OCI-LY7 (cell line): ENCODE data around the gene SPINT3. TPM values are rescaled to one million over a fixed set of nuclear protein-coding genes. Genes with fewer than 3 reads are reported as not detected.

ENCODE experiments used
- BruUV-seq: library from RNA; stranded (reverse); fragments of 400-500 nt; replicated peaks from 2 replicates; lab custom pipeline; 2021; lab: Mats Ljungman, UMichigan
- CTCF ChIA-PET: fragments of 300-600 bp; sonication (Branson Sonifier 250); formaldehyde crosslinking; loops from one replicate; lab custom pipeline; 2022; ENCODE audit warnings: antibody characterized with exemption; ENCODE audit not compliant: unreplicated experiment; lab: Charles Lee
- POLR2A ChIA-PET: fragments of 300-600 bp; sonication (Branson Sonifier 250); formaldehyde crosslinking; loops from one replicate; lab custom pipeline; 2022; ENCODE audit warnings: antibody characterized with exemption; lab: Charles Lee
- DNase-seq: peaks from one replicate; pipeline ENCODE4 v3.0.0-alpha.2; 2015; ENCODE audit warnings: low spot score
- H2AFZ ChIP-seq: fragments of 200-600 bp; sonication (generic), shearing (Covaris generic); 2 replicates; pipeline ENCODE4 v1.6.1; 2014; ENCODE audit warnings: mild to moderate bottlenecking, antibody characterized with exemption, low read length, moderate library complexity
- H3K27ac ChIP-seq: fragments of 200-600 bp; sonication (generic); 2 replicates; pipeline ENCODE4 v1.5.1; 2014; ENCODE audit warnings: mixed run types, low read depth, mild to moderate bottlenecking, moderate library complexity, low read length, inconsistent platforms; ENCODE audit not compliant: poor library complexity, severe bottlenecking
- H3K36me3 ChIP-seq: fragments of 200-600 bp; sonication (generic); 2 replicates; pipeline ENCODE4 v1.6.1; 2014; ENCODE audit warnings: mild to moderate bottlenecking, antibody characterized with exemption, low read length, moderate library complexity, mixed read lengths; ENCODE audit not compliant: insufficient read depth
- H3K4me1 ChIP-seq: fragments of 200-600 bp; sonication (generic); 2 replicates; pipeline ENCODE4 v1.5.1; 2014; ENCODE audit warnings: mild to moderate bottlenecking, low read length; ENCODE audit not compliant: insufficient read depth, poor library complexity, severe bottlenecking
- H3K4me2 ChIP-seq: fragments of 200-600 bp; sonication (generic); 2 replicates; pipeline ENCODE4 v1.6.1; 2014; ENCODE audit warnings: mild to moderate bottlenecking, low read length
- H3K4me3 ChIP-seq: fragments of 200-600 bp; sonication (generic); 2 replicates; pipeline ENCODE4 v1.5.1; 2014; ENCODE audit warnings: mild to moderate bottlenecking, low read depth, low read length; ENCODE audit not compliant: poor library complexity, severe bottlenecking
- H3K79me2 ChIP-seq: fragments of 200-600 bp; sonication (generic); 2 replicates; pipeline ENCODE4 v1.6.1; 2016; ENCODE audit warnings: low read depth, mild to moderate bottlenecking, low read length, moderate library complexity, mixed read lengths; ENCODE audit not compliant: insufficient read depth
- H3K9me2 ChIP-seq: fragments of 200-600 bp; sonication (generic); 2 replicates; pipeline ENCODE4 v1.6.1; 2016; ENCODE audit warnings: mild to moderate bottlenecking, low read length, mixed read lengths; ENCODE audit not compliant: insufficient read depth
- H3K9me3 ChIP-seq: fragments of 200-600 bp; sonication (generic); 2 replicates; pipeline ENCODE4 v1.6.1; 2014; ENCODE audit warnings: mild to moderate bottlenecking, mixed run types, low read length, mixed read lengths
- H4K20me1 ChIP-seq: fragments of 200-600 bp; sonication (generic); 2 replicates; pipeline ENCODE4 v1.6.1; 2014; ENCODE audit warnings: mild to moderate bottlenecking, antibody characterized with exemption, low read length, moderate library complexity, mixed read lengths; ENCODE audit not compliant: insufficient read depth
- EZH2phosphoT487 ChIP-seq: fragments of 200-600 bp; sonication (generic); IDR thresholded peaks from 2 replicates; pipeline ENCODE4 v1.6.1; 2018; ENCODE audit warnings: low read depth, borderline replicate concordance, mild to moderate bottlenecking, mixed run types, antibody characterized with exemption, low read length, moderate library complexity, mixed read lengths
- intact Hi-C: fragments of 100-400 bp; cut with micrococcal nuclease; formaldehyde crosslinking; loops from one replicate; pipeline ENCODE4 v1.10.0; 2022; ENCODE audit not compliant: unreplicated experiment
- total RNA-seq, 2 experiments: library from RNA; depleted of rRNA in 1 of 2; stranded (reverse); fragments of >200 nt in 1 of 2; shearing (Covaris generic) in 1 of 2; gene quantifications; 2 replicates each; pipeline ENCODE4 v1.2.3, GENCODE V29; 2014 to 2022
- TF ChIP-seq, protein P1 (sequence below): fragments of 200-600 bp; sonication (generic); conservative IDR thresholded peaks from 2 replicates; pipeline ENCODE4 v1.5.1; 2014; ENCODE audit warnings: mild to moderate bottlenecking, antibody characterized with exemption, low read length, moderate library complexity, mixed read lengths

SPINT3 gene
- total RNA-seq, 2 experiments from 2014 or later = not detected

DNA sequence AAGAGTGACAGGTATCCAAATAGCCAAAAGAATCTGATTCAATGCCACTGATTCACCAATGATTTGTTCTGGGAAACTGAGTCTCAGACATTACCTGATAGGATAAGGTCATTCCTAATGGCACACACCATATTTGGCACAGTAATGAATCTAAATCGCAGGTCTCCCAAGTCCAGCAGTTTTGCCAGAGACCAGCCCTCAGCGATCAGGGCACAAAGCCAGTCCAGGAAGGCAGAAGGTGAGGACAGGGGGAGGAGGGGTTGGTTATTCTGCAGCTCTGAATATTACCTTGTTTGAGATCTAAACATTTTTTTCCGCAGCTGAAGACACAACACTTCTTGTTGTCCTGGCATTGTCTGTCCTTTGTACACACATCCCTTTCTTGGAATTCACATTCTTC lies 29.9 kb upstream of the SPINT3 start:
- Histone ChIP-seq H3K79me2 (no peaks in the 10 kb centered on the region), H3K4me3 (no peak overlapping the region), H3K36me3 (no peaks in the 10 kb centered on the region), H3K27ac (no peak overlapping the region), H3K9me2 (no peaks in the 10 kb centered on the region), H2AFZ (no peak overlapping the region), H4K20me1 (no peaks in the 10 kb centered on the region), H3K4me2 (no peak overlapping the region), H3K4me1 (no peaks in the 10 kb centered on the region), H3K9me3 (no peaks in the 10 kb centered on the region)
- TF ChIP-seq EZH2phosphoT487 = no peak
- TF ChIP-seq, protein P1, sequence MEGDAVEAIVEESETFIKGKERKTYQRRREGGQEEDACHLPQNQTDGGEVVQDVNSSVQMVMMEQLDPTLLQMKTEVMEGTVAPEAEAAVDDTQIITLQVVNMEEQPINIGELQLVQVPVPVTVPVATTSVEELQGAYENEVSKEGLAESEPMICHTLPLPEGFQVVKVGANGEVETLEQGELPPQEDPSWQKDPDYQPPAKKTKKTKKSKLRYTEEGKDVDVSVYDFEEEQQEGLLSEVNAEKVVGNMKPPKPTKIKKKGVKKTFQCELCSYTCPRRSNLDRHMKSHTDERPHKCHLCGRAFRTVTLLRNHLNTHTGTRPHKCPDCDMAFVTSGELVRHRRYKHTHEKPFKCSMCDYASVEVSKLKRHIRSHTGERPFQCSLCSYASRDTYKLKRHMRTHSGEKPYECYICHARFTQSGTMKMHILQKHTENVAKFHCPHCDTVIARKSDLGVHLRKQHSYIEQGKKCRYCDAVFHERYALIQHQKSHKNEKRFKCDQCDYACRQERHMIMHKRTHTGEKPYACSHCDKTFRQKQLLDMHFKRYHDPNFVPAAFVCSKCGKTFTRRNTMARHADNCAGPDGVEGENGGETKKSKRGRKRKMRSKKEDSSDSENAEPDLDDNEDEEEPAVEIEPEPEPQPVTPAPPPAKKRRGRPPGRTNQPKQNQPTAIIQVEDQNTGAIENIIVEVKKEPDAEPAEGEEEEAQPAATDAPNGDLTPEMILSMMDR = no peak
- BruUV-seq = no TSS peak
- ChIA-PET CTCF (no interaction called here), POLR2A (no interaction called here)
- DNase-seq = no peak
- intact Hi-C loops = no loop called here

DNA sequence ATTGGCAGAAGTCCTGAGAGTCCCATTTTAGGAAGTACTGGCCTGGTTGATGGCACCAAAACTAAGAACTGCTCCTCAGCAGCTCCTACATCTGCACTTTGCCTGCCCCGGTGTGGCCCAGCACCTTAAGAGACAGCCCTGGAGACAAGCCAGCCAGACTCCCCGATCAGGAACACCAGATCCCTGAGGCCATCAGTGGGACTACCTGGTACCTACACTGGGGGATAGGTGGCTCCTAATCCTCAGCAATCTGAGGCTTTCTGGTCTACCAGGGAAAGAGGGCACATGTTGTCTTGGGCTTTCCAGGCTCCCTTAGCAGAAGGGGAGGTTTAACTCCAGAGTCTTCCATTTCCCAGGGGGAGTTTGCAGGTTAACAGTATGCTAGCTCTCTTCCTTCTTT lies 24.0 kb upstream of the SPINT3 start, which contains the start of gene WFDC6:
TSS of gene WFDC6 (minus strand) at position 101 of the 400 bp plus-strand sequence. CDS start at position 26, 75 bp downstream.
- intact Hi-C loops = no loop called here
- Histone ChIP-seq H3K4me2 (no peak within 1 kb of the TSS), H4K20me1 (no peaks in the 10 kb centered on the region), H3K4me1 (no peaks in the 10 kb centered on the region), H3K27ac (no peak within 1 kb of the TSS), H3K36me3 (no peaks in the 10 kb centered on the region), H3K79me2 (no peaks in the 10 kb centered on the region), H3K4me3 (no peak within 1 kb of the TSS), H3K9me2 (no peaks in the 10 kb centered on the region), H2AFZ (no peak within 1 kb of the TSS), H3K9me3 (no peaks in the 10 kb centered on the region)
- TF ChIP-seq, protein P1 = no peak
- no peak for TF ChIP-seq EZH2phosphoT487
- BruUV-seq = no TSS peak
- POLR2A ChIA-PET = interaction anchor here (0.5 kb wide), 1 partner anchor 20 kb away, joined by 6 read pairs; no protein-coding TSS in a partner anchor
- DNase-seq = no peak
- CTCF ChIA-PET = no interaction called here

DNA sequence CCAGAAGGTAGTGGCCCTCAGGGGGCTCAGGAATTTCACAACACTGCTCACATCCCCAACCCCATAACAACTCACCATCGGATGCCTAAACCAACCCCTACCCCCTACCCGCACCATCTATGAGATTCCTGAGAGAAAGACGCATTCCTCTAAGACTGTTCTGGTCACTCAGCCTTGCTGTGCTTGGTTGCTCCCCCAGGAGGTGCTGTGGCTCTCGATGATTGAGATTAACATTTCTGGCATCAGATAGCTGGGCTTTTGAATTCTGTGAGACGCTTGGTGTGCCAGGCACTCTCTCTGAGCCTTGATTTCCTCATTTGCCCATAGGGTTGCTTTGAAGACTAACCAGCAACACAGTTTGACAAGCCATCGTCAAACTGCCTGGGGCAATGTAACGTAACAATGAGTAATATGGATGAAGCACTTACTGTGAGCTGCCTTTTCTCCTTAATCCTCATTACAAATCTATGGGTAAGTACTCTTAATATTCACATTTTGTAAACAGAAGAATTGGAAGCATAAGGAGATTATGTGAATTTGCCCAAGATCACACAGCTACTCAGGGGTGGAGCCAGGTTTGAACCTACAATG lies 22.9 kb upstream of the SPINT3 start:
- CTCF ChIA-PET = no interaction called here
- no peak overlapping the region for H3K4me2 ChIP-seq
- intact Hi-C loops = no loop called here
- H3K79me2 ChIP-seq = no peaks in the 10 kb centered on the region
- DNase-seq = no peak
- no peak overlapping the region for H3K27ac ChIP-seq
- H3K4me1 ChIP-seq = no peaks in the 10 kb centered on the region
- H3K4me3 ChIP-seq = no peak overlapping the region
- TF ChIP-seq, protein P1 = no peak
- TF ChIP-seq EZH2phosphoT487 = no peak
- no peaks in the 10 kb centered on the region for H4K20me1 ChIP-seq
- H3K9me3 ChIP-seq = no peaks in the 10 kb centered on the region
- no peak overlapping the region for H2AFZ ChIP-seq
- no peaks in the 10 kb centered on the region for H3K36me3 ChIP-seq
- no peaks in the 10 kb centered on the region for H3K9me2 ChIP-seq
- BruUV-seq = no TSS peak
- POLR2A ChIA-PET = interaction anchor here (0.6 to 0.7 kb wide), 2 partner anchors 13 to 44 kb away, joined by 3 read pairs; no protein-coding TSS in a partner anchor
